Mesenchymal stem cell (in vitro differentiated cells and primary cell): ENCODE data around the gene EPAS1.

Experiments used
- DNase-seq: peaks from one replicate; pipeline ENCODE4 v3.0.0-alpha.2; 2013
- H2AFZ ChIP-seq: one replicate; pipeline ENCODE4 v1.6.1; 2013; ENCODE audit warnings: low read depth, mild to moderate bottlenecking, control low read depth, inconsistent platforms, low read length, moderate library complexity
- H2AK5ac ChIP-seq: 2 replicates; pipeline ENCODE4 v1.6.1; 2013; ENCODE audit warnings: low read length, moderate library complexity, mild to moderate bottlenecking, inconsistent platforms; ENCODE audit not compliant: severe bottlenecking
- H2BK120ac ChIP-seq: one replicate; pipeline ENCODE4 v1.6.1; 2013; ENCODE audit warnings: low read depth, mild to moderate bottlenecking, inconsistent platforms, low read length, moderate library complexity
- H2BK12ac ChIP-seq, 2 experiments: one replicate each; pipeline ENCODE4 v1.6.1; 2013; ENCODE audit warnings: inconsistent platforms in 2 of 2, low read length in 2 of 2, mild to moderate bottlenecking in 2 of 2, moderate library complexity in 2 of 2, control low read depth in 1 of 2
- H2BK15ac ChIP-seq: one replicate; pipeline ENCODE4 v1.6.1; 2013; ENCODE audit warnings: mild to moderate bottlenecking, low read depth, inconsistent platforms; ENCODE audit not compliant: poor library complexity, severe bottlenecking
- H2BK5ac ChIP-seq: 2 replicates; pipeline ENCODE4 v1.6.1; 2013; ENCODE audit warnings: low read depth, mild to moderate bottlenecking, low read length, control low read depth, inconsistent platforms; ENCODE audit not compliant: poor library complexity, severe bottlenecking
- H3K14ac ChIP-seq, 2 experiments: one replicate each; pipeline ENCODE4 v1.6.1; 2013; ENCODE audit warnings: inconsistent platforms in 2 of 2, low read length in 2 of 2, control low read depth in 1 of 2, mild to moderate bottlenecking in 1 of 2, moderate library complexity in 1 of 2
- H3K18ac ChIP-seq, 2 experiments: one replicate each; pipeline ENCODE4 v1.6.1; 2013; ENCODE audit warnings: inconsistent platforms in 2 of 2, low read length in 2 of 2, control low read depth in 1 of 2, low read depth in 1 of 2, mild to moderate bottlenecking in 1 of 2
- H3K23ac ChIP-seq, 2 experiments: one replicate each; pipeline ENCODE4 v1.6.1; 2013; ENCODE audit warnings: inconsistent platforms in 2 of 2, low read length in 2 of 2, mild to moderate bottlenecking in 2 of 2, moderate library complexity in 2 of 2, control low read depth in 1 of 2
- H3K27ac ChIP-seq: 2 replicates; pipeline ENCODE4 v1.5.1; 2013; ENCODE audit warnings: mild to moderate bottlenecking, moderate library complexity, low read length, control low read depth, inconsistent platforms; ENCODE audit not compliant: poor library complexity, severe bottlenecking
- H3K27me3 ChIP-seq, 2 experiments: 2 replicates each; pipeline versions ENCODE4 v1.6.1 to v1.7.0; 2013; ENCODE audit warnings: low read length in 2 of 2, mild to moderate bottlenecking in 2 of 2, moderate library complexity in 2 of 2, control low read depth in 1 of 2, inconsistent platforms in 1 of 2; ENCODE audit not compliant: control insufficient read depth in 1 of 2, insufficient read depth in 1 of 2
- H3K36me3 ChIP-seq, 2 experiments: 2 replicates each; pipeline versions ENCODE4 v1.6.1 to v1.7.0; 2013; ENCODE audit warnings: low read length in 2 of 2, control low read depth in 1 of 2, inconsistent platforms in 1 of 2, low read depth in 1 of 2, mild to moderate bottlenecking in 1 of 2; ENCODE audit not compliant: insufficient read depth in 2 of 2, control insufficient read depth in 1 of 2
- H3K4ac ChIP-seq, 2 experiments: one replicate each; pipeline ENCODE4 v1.6.1; 2013; ENCODE audit warnings: inconsistent platforms in 2 of 2, low read length in 2 of 2, mild to moderate bottlenecking in 2 of 2, moderate library complexity in 2 of 2, control low read depth in 1 of 2, low read depth in 1 of 2
- H3K4me1 ChIP-seq: 2 replicates; pipeline ENCODE4 v1.6.1; 2013; ENCODE audit warnings: low read depth, low read length, control low read depth; ENCODE audit not compliant: control insufficient read depth, insufficient read depth
- H3K4me2 ChIP-seq: 2 replicates; pipeline ENCODE4 v1.6.1; 2013; ENCODE audit warnings: low read length, mild to moderate bottlenecking, inconsistent platforms; ENCODE audit not compliant: poor library complexity, severe bottlenecking
- H3K4me3 ChIP-seq, 2 experiments: 2 replicates each; pipeline versions ENCODE4 v1.5.1 to v1.7.0; 2013; ENCODE audit warnings: low read length in 2 of 2, mild to moderate bottlenecking in 2 of 2, control low read depth in 1 of 2, low read depth in 1 of 2; ENCODE audit not compliant: insufficient read depth in 1 of 2
- H3K79me1 ChIP-seq: replicated peaks from 2 replicates; pipeline ENCODE4 v1.6.1; 2013; ENCODE audit warnings: mild to moderate bottlenecking, control low read depth, low read length, inconsistent platforms; ENCODE audit not compliant: poor library complexity, severe bottlenecking
- H3K9ac ChIP-seq: 2 replicates; pipeline ENCODE4 v1.7.0; 2013; ENCODE audit warnings: mild to moderate bottlenecking, low read length, moderate library complexity
- H3K9me3 ChIP-seq: 2 replicates; pipeline ENCODE4 v1.7.0; 2013; ENCODE audit warnings: mild to moderate bottlenecking, low read length; ENCODE audit not compliant: control insufficient read depth
- H4K8ac ChIP-seq: one replicate; pipeline ENCODE4 v1.6.1; 2013; ENCODE audit warnings: inconsistent platforms, mild to moderate bottlenecking, low read length, moderate library complexity
- H4K91ac ChIP-seq: one replicate; pipeline ENCODE4 v1.6.1; 2013; ENCODE audit warnings: mild to moderate bottlenecking, low read length, inconsistent platforms
- WGBS: methylation state at CpG from one replicate; pipeline ENCODE4 v1.1.7; 2013; ENCODE audit warnings: mixed read lengths; 5-methylcytosine and 5-hydroxymethylcytosine counted together

The EPAS1 gene

GRCh38 chr2:46338674-46339073 lies 41.5 kb downstream of the EPAS1 start:
- Histone ChIP-seq H3K18ac (peak overlapping the region; percentile 3 to 80), H2AFZ (no peak overlapping the region), H3K9ac (no peak overlapping the region), H2BK120ac (no peak overlapping the region), H3K4ac (peak overlapping the region; percentile 7 to 35), H3K27me3 (no peaks in the 10 kb centered on the region), H3K9me3 (no peaks in the 10 kb centered on the region), H3K36me3 (no peaks in the 10 kb centered on the region), H2BK15ac (no peak overlapping the region), H3K14ac (peak overlapping the region in 1 of 2 experiments; percentile 94), H2AK5ac (no peak overlapping the region), H3K4me3 (no peak overlapping the region), H3K79me1 (peaks cover 36% of the 10 kb centered on the region), H4K91ac (no peak overlapping the region), H2BK12ac (peak overlapping the region; percentile 22 to 80), H3K4me2 (no peak overlapping the region), H3K23ac (peak overlapping the region in 1 of 2 experiments; percentile 80), H3K4me1 (peaks cover 25% of the 10 kb centered on the region), H4K8ac (no peak overlapping the region), H2BK5ac (peak overlapping the region; percentile 9), H3K27ac (no peak overlapping the region)
- WGBS = 100% methylated on average over 3 of the region's 4 CpGs
- DNase-seq = no peak

GRCh38 chr2:46339200-46339599 lies 42.0 kb downstream of the EPAS1 start:
- Histone ChIP-seq H2BK15ac (no peak overlapping the region), H2AK5ac (no peak overlapping the region), H3K4me1 (peaks cover 21% of the 10 kb centered on the region), H2BK120ac (no peak overlapping the region), H3K27me3 (no peaks in the 10 kb centered on the region), H3K4me2 (no peak overlapping the region), H4K8ac (no peak overlapping the region), H4K91ac (no peak overlapping the region), H3K18ac (no peak overlapping the region), H3K79me1 (peaks cover 32% of the 10 kb centered on the region), H3K9ac (no peak overlapping the region), H3K4ac (no peak overlapping the region), H3K23ac (no peak overlapping the region), H3K4me3 (no peak overlapping the region), H3K27ac (no peak overlapping the region), H3K36me3 (no peaks in the 10 kb centered on the region), H2AFZ (no peak overlapping the region), H2BK12ac (no peak overlapping the region), H2BK5ac (no peak overlapping the region), H3K14ac (no peak overlapping the region), H3K9me3 (no peaks in the 10 kb centered on the region)
- no peak for DNase-seq
- 86% methylated on average over 2 of the region's 6 CpGs for WGBS

- peak; percentile 81 for DNase-seq
- H2BK12ac ChIP-seq = peak overlapping the region; percentile 20 to 33
Observed at GRCh38 chr2:46339676-46340459, 42.7 kb downstream of the EPAS1 start.

GRCh38 chr2:46340740-46341420 lies 43.7 kb downstream of the EPAS1 start:
- Histone ChIP-seq H2BK120ac (no peak overlapping the region), H3K4ac (no peak overlapping the region), H3K4me2 (no peak overlapping the region), H3K23ac (no peak overlapping the region), H3K14ac (no peak overlapping the region), H3K27me3 (no peaks in the 10 kb centered on the region), H2BK5ac (no peak overlapping the region), H3K4me1 (peaks cover 14% of the 10 kb centered on the region), H2BK15ac (no peak overlapping the region), H4K91ac (no peak overlapping the region), H2BK12ac (no peak overlapping the region), H3K79me1 (peaks cover 31% of the 10 kb centered on the region), H3K9me3 (no peaks in the 10 kb centered on the region), H3K18ac (peak overlapping the region; percentile 3 to 34), H3K9ac (peak overlapping the region; percentile 6), H3K36me3 (no peaks in the 10 kb centered on the region), H4K8ac (no peak overlapping the region), H2AFZ (no peak overlapping the region), H2AK5ac (no peak overlapping the region), H3K27ac (no peak overlapping the region), H3K4me3 (no peak overlapping the region)
- DNase-seq = no peak
- 97% methylated on average over 4 of the region's 4 CpGs for WGBS

More at GRCh38 chr2:46339676-46340459, 42.7 kb downstream of the EPAS1 start:
- Histone ChIP-seq H2BK120ac (no peak overlapping the region), H3K4me1 (peaks cover 19% of the 10 kb centered on the region), H3K36me3 (no peaks in the 10 kb centered on the region), H4K91ac (no peak overlapping the region), H3K79me1 (peaks cover 32% of the 10 kb centered on the region), H4K8ac (peak overlapping the region; percentile 46), H2AK5ac (no peak overlapping the region), H3K4ac (peak overlapping the region; percentile 20 to 24), H3K4me2 (no peak overlapping the region), H3K18ac (peak overlapping the region; percentile 4 to 54), H3K4me3 (peak overlapping the region in 1 of 2 experiments; percentile 1), H2BK5ac (no peak overlapping the region), H3K9me3 (no peaks in the 10 kb centered on the region), H3K27me3 (no peaks in the 10 kb centered on the region), H2BK15ac (no peak overlapping the region), H2AFZ (no peak overlapping the region), H3K23ac (no peak overlapping the region), H3K14ac (no peak overlapping the region), H3K27ac (no peak overlapping the region), H3K9ac (peak overlapping the region; percentile 6)
- WGBS = 58% methylated on average over 9 of the region's 12 CpGs
